HG03565 (cell line): Measurements from ENCODE around the gene PCBP1.
A peak's percentile ranks its signal among the peaks of the same experiment; 100 is the strongest.
"Not testable (repeated sequence)": the region's sequence is repeated elsewhere in the genome, so short reads cannot be mapped to it uniquely, and the experiment has no call there.

Source experiments
- ATAC-seq: cut with Tn5 transposase; IDR thresholded peaks from one replicate; pipeline ENCODE4 v1.9.1; 2021; ENCODE audit warnings: mild to moderate bottlenecking, moderate library complexity; ENCODE audit not compliant: unreplicated experiment

Gene PCBP1

DNA sequence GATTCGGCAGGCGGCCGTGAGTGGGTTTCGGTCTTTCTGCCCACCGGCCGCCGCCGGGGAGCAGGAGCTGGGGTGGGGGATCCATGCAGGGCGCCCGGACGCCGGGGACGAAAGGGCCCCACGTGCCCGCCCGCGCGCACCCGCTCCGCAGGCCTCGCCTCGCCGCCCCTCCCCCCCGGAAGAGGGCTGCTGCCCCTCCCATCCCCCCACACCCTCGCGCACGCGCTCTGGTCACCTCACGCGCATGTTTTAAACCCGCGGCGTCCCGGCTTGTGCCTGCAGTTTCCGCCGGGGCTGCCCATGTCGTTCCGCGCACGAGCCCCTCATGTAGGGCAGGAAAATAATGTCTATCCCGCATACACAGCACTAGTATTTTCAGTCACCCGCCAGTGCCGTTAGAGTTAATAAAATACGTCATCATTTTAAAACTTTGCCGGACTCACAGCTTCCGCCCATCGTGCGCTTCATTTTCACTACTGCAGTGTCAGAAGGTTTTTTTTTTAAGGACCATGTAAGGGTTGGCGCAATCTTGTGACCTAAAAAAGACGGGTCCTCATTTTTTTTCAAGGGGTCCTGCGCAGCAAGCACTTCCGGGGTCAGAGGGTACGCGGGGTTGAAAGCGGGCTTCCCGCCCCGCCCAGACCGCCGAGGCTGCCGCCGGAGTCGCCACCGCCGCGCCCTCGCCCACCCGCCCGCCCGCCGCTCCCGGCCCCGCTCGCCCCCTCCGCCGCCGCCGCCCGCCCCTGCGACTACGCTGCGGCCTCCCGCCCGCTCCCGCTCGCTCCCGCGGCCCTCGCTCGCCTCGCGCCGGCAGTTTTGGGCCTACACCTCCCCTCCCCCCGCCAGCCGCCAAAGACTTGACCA, at the start of gene PCBP1:
Gene PCBP1 (plus strand): TSS at position 640 of the 864 bp plus-strand sequence. CDS start 267 bp downstream, outside the sequence.
- peak; percentile 28 for ATAC-seq

DNA sequence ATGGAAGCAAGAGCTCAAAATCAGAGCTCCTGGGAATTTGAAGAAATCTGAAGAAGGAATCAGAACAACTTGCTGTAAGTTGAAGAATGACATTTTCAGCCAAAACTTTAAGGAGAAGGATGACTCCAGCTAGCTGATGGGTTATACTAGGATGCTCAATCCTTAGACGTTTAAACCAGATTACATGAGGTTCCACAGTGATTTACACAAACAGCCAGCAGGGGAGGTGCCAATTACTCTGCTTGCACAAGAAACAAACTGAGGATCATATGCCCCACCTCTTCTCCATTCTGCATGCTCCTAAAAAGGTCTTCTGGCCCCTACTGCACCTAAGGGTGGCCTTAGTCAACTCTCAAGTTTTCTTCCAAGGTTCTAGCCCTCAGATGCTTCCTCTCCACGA, 47.9 kb upstream of the PCBP1 start:
- no peak for ATAC-seq

- ATAC-seq: no peak
These were observed 45.6 kb upstream of the PCBP1 start for GRCh38 chr2:70041663-70042062.

DNA sequence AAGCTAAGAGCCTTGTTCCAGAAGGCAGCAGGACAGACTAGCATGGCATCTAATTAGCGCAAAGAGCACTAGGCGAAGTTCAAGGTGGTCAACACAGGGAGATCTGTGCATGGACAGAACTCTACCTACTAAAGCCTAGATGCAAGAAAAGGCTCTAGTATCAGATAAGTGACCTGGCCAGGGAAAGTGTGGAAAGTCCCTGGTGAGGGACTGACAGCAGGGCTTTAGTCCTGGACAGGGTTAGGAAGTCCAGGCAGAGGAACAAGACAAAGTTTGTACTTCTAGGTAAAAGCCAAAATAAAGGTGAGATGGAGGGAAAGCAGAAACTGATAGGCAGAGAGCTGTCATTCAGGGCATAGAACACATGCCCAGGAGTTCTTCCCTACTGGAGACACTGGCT, 45.0 kb upstream of the PCBP1 start:
- no peak for ATAC-seq

DNA sequence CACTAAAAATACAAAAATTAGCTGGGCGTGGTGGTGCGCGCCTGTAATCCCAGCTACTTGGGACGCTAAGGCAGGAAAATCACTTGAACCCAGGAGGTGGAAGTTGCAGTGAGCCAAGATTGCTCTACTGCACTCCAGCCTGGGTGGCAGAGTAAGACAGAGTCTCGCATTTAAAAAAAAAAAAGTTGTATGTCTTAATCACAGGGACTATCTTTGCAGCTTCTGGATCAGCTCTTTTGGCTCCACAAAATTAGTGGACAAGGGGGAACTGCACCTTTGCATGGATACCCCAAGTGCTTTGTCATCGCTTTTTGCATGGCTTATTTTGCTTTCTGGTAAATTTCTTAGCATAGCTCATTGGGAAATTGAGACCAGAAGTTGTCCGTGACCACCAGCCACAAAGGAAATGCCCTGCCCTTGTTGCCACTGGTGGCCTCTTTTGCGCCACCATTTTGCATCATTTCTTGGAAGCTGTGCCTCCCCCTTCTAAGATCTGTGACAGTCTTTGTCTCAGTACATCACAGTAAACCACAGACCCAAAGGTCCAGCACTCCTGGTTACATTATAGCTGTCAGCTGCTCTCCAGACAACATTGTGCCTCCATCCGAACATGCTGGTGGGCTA, 43.9 kb upstream of the PCBP1 start:
- ATAC-seq: no peak

DNA sequence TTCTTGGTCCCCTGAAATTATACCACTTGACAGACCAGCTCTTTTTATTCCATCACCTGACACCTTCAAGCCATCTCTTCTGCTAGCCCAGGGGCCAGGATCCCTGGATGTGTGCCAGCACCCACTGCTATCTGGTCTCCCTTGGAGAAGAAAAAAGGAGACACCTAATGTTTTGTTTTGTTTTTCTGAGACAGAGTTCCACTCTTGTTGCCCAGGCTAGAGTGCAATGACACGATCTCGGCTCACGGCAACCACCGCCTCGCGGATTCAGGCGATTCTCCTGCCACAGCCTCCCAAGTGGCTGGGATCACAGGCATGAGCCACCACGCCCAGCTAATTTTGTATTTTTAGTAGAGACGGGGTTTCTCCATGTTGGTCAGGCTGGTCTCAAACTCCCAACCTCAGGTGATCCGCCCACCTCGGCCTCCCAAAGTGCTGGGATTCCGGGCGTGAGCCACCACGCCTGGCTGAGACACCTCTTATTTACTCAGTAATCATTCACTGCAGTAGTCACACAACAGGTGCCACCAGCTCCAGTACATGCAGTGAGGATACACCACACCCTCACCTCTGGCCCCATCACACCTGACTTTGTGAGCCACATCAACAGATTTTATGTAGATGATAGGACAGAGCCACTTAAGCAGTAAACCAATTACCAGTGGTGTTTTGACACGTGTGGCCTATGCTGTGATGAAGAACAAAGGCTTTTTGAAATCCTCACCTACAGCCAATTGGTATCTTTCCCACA, 42.8 kb upstream of the PCBP1 start:
- no peak for ATAC-seq

- no peak for ATAC-seq
These were observed 41.9 kb upstream of the PCBP1 start for GRCh38 chr2:70045405-70045804.

DNA sequence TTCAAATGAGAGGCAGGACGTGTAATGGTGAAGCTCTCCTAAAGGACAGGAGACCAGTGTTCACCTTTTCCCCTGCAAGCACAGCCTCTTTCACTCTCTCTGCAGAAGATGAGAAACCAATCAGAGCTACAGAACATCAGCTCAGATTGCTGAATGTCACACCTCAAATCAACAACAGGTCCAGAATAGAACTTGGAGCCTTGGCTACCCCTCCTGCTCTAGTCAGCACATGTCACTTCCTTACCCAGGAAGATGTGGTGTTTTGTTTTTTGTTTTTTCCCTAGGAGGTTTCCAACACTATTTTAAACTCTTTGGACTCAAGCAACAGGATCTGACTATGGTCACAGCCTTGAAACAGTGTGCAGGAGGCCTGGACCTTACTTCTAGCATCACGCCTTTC, 41.3 kb upstream of the PCBP1 start:
- ATAC-seq: no peak

- ATAC-seq: no peak
These were observed 40.7 kb upstream of the PCBP1 start for GRCh38 chr2:70046534-70046933.

DNA sequence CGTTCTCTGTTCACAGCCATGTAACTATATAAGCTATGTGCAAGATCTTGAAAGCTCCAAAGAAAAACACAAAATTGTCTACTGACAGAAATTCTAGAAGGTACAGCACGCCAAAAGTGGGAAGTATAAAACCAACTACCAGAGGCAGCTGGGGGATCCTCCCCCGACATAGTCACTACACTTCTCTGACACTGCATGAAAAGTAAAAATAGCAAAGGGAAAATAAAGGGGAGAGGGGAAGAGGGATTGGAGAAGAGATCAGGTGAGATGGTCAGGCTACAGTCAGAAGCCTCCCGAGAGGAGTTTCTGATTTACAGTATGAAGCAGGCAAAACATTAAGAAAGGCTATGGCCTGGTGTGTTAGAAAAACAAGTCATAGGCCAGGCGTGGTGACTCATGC, 39.8 kb upstream of the PCBP1 start:
- ATAC-seq: no peak

DNA sequence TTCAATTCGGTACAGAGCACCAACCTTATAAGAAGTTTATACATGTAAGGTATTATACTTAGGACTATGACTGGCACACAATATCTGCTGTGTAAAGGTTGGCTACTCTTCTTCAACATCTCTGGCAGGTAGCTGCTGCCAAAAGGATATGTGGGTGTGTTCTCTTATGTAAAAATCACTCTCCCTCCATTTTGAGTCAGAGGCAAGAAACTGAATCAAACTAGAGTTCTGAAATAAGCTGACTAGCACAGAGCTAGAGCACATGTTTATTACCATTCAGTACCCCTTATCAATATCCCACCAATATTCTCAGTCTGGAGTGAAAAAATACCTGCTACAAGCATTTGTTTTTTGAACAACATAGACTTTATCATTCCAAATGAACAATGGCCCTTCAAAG, 38.0 kb upstream of the PCBP1 start:
- ATAC-seq: no peak

GRCh38 chr2:70050631-70051425, 36.4 kb upstream of the PCBP1 start:
- ATAC-seq: no peak

- not testable (repeated sequence) for ATAC-seq
These were observed 32.0 kb upstream of the PCBP1 start for GRCh38 chr2:70055259-70055658.

DNA sequence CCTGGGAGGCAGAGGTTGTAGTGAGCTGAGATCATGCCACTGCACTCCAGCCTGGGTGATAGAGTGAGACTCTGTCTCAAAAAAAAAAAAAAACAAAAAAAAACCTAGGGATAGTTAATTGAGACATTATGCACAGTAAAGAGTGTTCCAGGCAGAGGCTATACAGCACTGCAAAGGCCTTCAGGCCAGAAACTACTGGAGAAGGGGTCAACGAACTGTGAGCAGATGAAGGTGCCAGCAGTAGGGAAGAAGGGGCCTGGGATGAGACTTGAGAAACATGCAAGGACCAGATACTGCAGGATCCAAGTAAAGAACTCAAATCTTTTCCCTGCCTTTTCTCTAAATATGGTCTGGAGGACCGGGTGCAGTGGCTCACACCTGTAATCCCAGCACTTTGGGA, 26.0 kb upstream of the PCBP1 start:
- ATAC-seq: no peak

- ATAC-seq: no peak
These were observed 25.0 kb upstream of the PCBP1 start for GRCh38 chr2:70062270-70062669.

DNA sequence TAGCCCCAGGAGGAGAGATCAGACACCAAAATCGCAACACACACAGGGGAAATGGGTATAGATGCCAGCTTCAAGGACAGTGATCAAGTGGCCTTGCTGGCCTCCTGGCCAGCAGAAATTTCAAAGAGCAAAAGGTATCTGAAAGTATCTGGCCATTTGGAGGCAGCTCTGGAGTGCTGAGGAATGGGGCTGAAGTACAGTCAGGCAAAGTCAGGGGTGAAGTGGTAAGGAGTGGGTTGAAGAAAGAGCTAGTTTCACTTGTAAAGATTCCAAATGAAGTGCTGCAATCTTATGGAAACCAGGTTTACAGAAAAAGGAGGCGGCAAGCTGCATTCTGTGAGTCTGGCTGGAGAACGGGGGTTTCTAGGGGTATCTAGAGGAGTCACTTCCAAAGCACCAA, 19.2 kb upstream of the PCBP1 start:
- ATAC-seq: no peak

DNA sequence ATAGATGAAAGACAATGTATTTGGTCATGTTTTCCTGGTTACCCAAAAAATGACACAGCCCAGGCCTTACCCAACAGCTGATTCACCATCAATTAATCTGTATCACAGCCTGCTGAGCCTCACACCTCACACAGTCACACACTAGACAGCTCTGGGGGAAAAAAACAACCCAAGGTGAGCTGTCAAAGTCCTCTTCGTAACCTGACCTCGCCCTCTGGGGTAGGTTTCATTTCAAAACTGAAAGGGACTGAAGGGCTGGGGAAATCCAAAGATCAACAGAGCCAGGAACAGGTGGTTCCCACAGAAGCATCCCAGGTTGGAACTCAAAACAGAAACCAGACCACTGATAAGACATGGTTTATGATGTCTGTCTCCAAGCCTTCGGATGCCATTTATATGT, 18.2 kb upstream of the PCBP1 start:
- peak; percentile 59 for ATAC-seq

- ATAC-seq: peak; percentile 73
These were observed 16.6 kb upstream of the PCBP1 start for GRCh38 chr2:70070542-70071268.

DNA sequence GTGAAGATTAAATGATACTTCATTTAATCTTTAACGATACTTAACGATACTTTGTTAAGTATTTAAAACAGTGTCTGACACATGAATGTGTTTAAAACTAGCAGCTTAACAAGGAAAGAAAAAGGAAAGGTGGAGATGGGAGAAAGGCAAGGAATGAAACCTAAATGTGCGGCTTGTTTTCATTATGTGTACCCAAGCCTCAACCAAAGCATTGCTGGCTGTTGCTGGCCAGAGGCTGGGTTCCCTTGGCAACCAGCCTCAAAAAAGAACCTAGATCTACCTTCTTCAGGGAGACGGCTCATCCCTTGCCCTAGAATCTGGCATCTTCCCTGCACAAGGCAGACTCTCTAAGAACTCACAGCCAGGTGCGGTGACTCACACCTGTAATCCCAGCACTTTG, 13.8 kb upstream of the PCBP1 start:
- no peak for ATAC-seq

- no peak for ATAC-seq
These were observed 8.9 kb upstream of the PCBP1 start for GRCh38 chr2:70078384-70078783.
